GM23338 (cell line): Measurements from ENCODE around the gene TRAF3IP1. TPM values are rescaled to one million over a fixed set of nuclear protein-coding genes. Genes with fewer than 3 reads are reported as not detected.

ENCODE experiments used
- ATAC-seq: fragments of 200-7000 bp; cut with Tn5 transposase; 3 replicates; pipeline ENCODE4 v1.9.1; 2020
- DNase-seq: peaks from one replicate; pipeline ENCODE4 v3.0.0-alpha.2; 2015; ENCODE audit warnings: low spot score
- H2AFZ ChIP-seq: fragments of 200-600 bp; sonication (generic); 2 replicates; pipeline ENCODE4 v1.8.0; 2016; ENCODE audit warnings: antibody characterized with exemption, mild to moderate bottlenecking, moderate library complexity
- H3F3A ChIP-seq: fragments of 200-600 bp; sonication (generic); replicated peaks from 2 replicates; pipeline ENCODE4 v1.8.0; 2017; ENCODE audit warnings: antibody characterized with exemption, mixed run types, low read depth
- H3K27ac ChIP-seq: fragments of 200-600 bp; sonication (generic); 2 replicates; pipeline ENCODE4 v1.6.1; 2016; ENCODE audit warnings: low read depth
- H3K27me3 ChIP-seq: fragments of 200-600 bp; sonication (generic); 2 replicates; pipeline ENCODE4 v1.8.0; 2016; ENCODE audit warnings: mild to moderate bottlenecking, mixed run types, moderate library complexity; ENCODE audit not compliant: insufficient read depth
- H3K36me3 ChIP-seq: fragments of 200-600 bp; sonication (generic); 2 replicates; pipeline ENCODE4 v1.8.0; 2016; ENCODE audit warnings: mild to moderate bottlenecking; ENCODE audit not compliant: insufficient read depth
- H3K4me1 ChIP-seq: fragments of 200-600 bp; sonication (generic); 2 replicates; pipeline ENCODE4 v1.8.0; 2016; ENCODE audit warnings: mild to moderate bottlenecking, moderate library complexity; ENCODE audit not compliant: insufficient read depth
- H3K4me2 ChIP-seq: fragments of 200-600 bp; sonication (generic); 2 replicates; pipeline ENCODE4 v1.7.1; 2017; ENCODE audit warnings: mixed run types
- H3K4me3 ChIP-seq: fragments of 200-600 bp; sonication (generic); 2 replicates; pipeline ENCODE4 v1.6.1; 2016; ENCODE audit warnings: mixed run types
- H3K79me2 ChIP-seq: fragments of 200-600 bp; sonication (generic); replicated peaks from 2 replicates; pipeline ENCODE4 v1.8.0; 2017; ENCODE audit warnings: mild to moderate bottlenecking; ENCODE audit not compliant: insufficient read depth
- H3K9me2 ChIP-seq: fragments of 200-600 bp; sonication (generic); 2 replicates; pipeline ENCODE4 v1.8.0; 2017; ENCODE audit not compliant: insufficient read depth
- H4K20me1 ChIP-seq: fragments of 200-600 bp; sonication (generic); replicated peaks from 2 replicates; pipeline ENCODE4 v1.8.0; 2017; ENCODE audit warnings: mild to moderate bottlenecking; ENCODE audit not compliant: insufficient read depth
- H3K27ac Mint-ChIP-seq: 2 replicates; pipeline ENCODE4 v1.8.0; 2020; ENCODE audit warnings: inconsistent platforms, mild to moderate bottlenecking, moderate library complexity, mixed read lengths
- H3K27me3 Mint-ChIP-seq: 3 replicates; pipeline ENCODE4 v1.8.0; 2022; ENCODE audit warnings: low read depth, mild to moderate bottlenecking, moderate library complexity, mixed read lengths, inconsistent platforms; ENCODE audit not compliant: insufficient read depth, poor library complexity
- H3K36me3 Mint-ChIP-seq: 3 replicates; pipeline ENCODE4 v1.8.0; 2021; ENCODE audit warnings: low read depth, mild to moderate bottlenecking, inconsistent platforms, moderate library complexity, mixed read lengths
- H3K4me1 Mint-ChIP-seq: 3 replicates; pipeline ENCODE4 v1.8.0; 2020; ENCODE audit warnings: mild to moderate bottlenecking, inconsistent platforms, mixed read lengths
- H3K4me3 Mint-ChIP-seq: 3 replicates; pipeline ENCODE4 v1.8.0; 2021; ENCODE audit warnings: moderate library complexity, mild to moderate bottlenecking, inconsistent platforms, mixed read lengths
- H3K9me3 Mint-ChIP-seq: 3 replicates; pipeline ENCODE4 v1.8.0; 2020; ENCODE audit warnings: moderate library complexity, mild to moderate bottlenecking, inconsistent platforms, mixed read lengths
- CREB1 ChIP-seq: fragments of 250-450 bp; sonication (Bioruptor Pico); IDR thresholded peaks from 2 replicates; pipeline ENCODE4 v1.5.0; 2020; ENCODE audit warnings: low read depth, mild to moderate bottlenecking, moderate library complexity
- EZH2 ChIP-seq: fragments of 200-600 bp; sonication (generic); IDR thresholded peaks from one replicate; pipeline ENCODE4 v1.8.0; 2017; ENCODE audit warnings: antibody characterized with exemption, mild to moderate bottlenecking, low read depth; ENCODE audit not compliant: unreplicated experiment
- EZH2phosphoT487 ChIP-seq: fragments of 200-600 bp; sonication (generic); IDR thresholded peaks from one replicate; pipeline ENCODE4 v1.8.1; 2018; ENCODE audit warnings: antibody characterized with exemption; ENCODE audit not compliant: unreplicated experiment
- JUNB ChIP-seq: IDR thresholded peaks from one replicate; pipeline ENCODE4 v1.6.1; 2016; ENCODE audit warnings: antibody characterized with exemption; ENCODE audit not compliant: unreplicated experiment
- NANOG ChIP-seq: IDR thresholded peaks from 2 replicates; pipeline ENCODE4 v1.6.1; 2016; ENCODE audit warnings: antibody characterized with exemption, borderline replicate concordance
- POLR2AphosphoS5 ChIP-seq: IDR thresholded peaks from 2 replicates; pipeline ENCODE4 v1.6.1; 2016; ENCODE audit warnings: antibody characterized with exemption, low read depth
- STAT1 ChIP-seq: IDR thresholded peaks from one replicate; pipeline ENCODE4 v1.6.1; 2016; ENCODE audit warnings: antibody characterized with exemption; ENCODE audit not compliant: unreplicated experiment
- ZNF114 ChIP-seq: fragments of 250-450 bp; sonication (Bioruptor Pico); IDR thresholded peaks from 2 replicates; pipeline ENCODE4 v1.5.0; 2020; ENCODE audit warnings: mild to moderate bottlenecking, moderate library complexity
- ZNF462 ChIP-seq: fragments of 250-450 bp; sonication (Bioruptor Pico); IDR thresholded peaks from 2 replicates; pipeline ENCODE4 v1.5.0; 2020; ENCODE audit warnings: mild to moderate bottlenecking, moderate library complexity
- polyA plus RNA-seq: library from polyadenylated mRNA; unstranded; fragments of >200 nt; fragmentation: Nextera tagmentation; extraction: Ambion mirVana; gene quantifications from 2 replicates; pipeline ENCODE4 v1.2.1, GENCODE V29; 2016
- total RNA-seq: library from RNA; depleted of rRNA; stranded (reverse); fragments of >200 nt; shearing (Covaris generic); gene quantifications from 2 replicates; pipeline ENCODE4 v1.2.3, GENCODE V29; 2014
- TF ChIP-seq, protein P1 (sequence below), 2 experiments: fragments of 200-600 bp in 1 of 2; sonication (generic) in 1 of 2; conservative IDR thresholded peaks; 2 replicates each; pipeline versions ENCODE4 v1.5.1 to v1.6.1; 2016 to 2017; ENCODE audit warnings: antibody characterized with exemption in 2 of 2, low read depth in 2 of 2, mild to moderate bottlenecking in 2 of 2, moderate library complexity in 1 of 2
- TF ChIP-seq, protein P2 (sequence below): IDR thresholded peaks from 2 replicates; pipeline ENCODE4 v1.6.1; 2016; ENCODE audit warnings: antibody characterized with exemption
- TF ChIP-seq, protein P3 (sequence below): IDR thresholded peaks from one replicate; pipeline ENCODE4 v1.6.1; 2018; ENCODE audit warnings: antibody characterized with exemption; ENCODE audit not compliant: unreplicated experiment

TRAF3IP1 gene
- total and polyA plus RNA-seq, 2 experiments from 2014 or later = 12.5 to 20.7 TPM

DNA sequence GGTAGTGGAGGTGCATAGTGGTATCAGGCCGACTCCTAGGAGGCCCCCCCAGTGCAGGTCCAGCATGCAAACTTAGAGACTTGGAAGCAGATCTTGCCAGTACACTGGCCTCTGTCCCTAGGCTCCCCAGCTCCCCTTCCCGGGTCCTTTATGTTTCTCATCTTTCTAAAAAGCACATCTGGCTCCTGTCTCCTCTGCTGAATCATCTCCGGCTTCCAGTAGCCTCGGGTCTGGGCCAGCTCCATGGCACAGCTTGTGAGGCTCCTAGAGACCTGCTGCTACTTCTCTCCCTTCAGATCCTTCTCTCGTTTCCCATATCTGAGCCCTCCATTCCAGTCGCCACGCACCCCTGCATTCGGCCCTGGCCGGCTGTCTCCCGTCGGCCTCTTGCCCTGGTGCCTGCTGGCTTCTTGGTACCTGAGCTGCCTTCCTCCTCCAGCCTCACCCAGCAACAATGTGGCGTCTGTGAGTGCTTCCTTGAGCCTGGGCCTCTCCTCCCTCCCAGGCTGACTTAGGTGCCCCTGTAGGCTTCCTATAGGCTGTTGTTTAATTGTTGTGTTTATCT, 6.6 kb downstream of the TRAF3IP1 start (continued):
- no peak for TF ChIP-seq ZNF462 (CRISPR knock-in tag)
- TF ChIP-seq EZH2phosphoT487 = no peak
- TF ChIP-seq POLR2AphosphoS5 = no peak

DNA sequence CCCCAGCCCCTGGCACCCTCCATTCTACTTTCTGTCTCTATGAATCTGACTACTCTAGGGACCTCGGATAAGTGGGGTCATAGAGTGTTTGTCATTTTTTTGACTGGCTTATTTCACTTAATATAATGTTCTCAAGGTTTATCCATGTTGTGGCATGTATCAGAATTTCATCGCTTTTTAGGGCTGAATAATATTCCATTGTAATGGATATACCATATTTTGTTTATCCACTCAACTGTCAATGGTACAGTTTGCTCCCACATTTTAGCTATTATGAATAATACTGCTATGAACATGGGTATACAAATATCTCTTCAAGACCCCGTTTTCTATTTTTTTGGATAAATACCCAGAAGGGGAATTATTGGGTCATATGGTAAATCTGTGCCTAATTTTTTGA, 7.4 kb downstream of the TRAF3IP1 start:
- no peaks in the 10 kb centered on the region for H3K36me3 ChIP-seq
- no peak for DNase-seq
- no peak overlapping the region for H3K27ac Mint-ChIP-seq
- peaks cover 3% of the 10 kb centered on the region for H3K27me3 Mint-ChIP-seq
- no peak overlapping the region for H3K27ac ChIP-seq
- H4K20me1 ChIP-seq = no peaks in the 10 kb centered on the region; the same call in 1 of the 2 replicates
- no peaks in the 10 kb centered on the region; the same call in 2 of the 3 replicates for H3K9me3 Mint-ChIP-seq
- H2AFZ ChIP-seq = no peak overlapping the region
- no peaks in the 10 kb centered on the region for H3K9me2 ChIP-seq
- H3K36me3 Mint-ChIP-seq = peaks cover 26% of the 10 kb centered on the region
- ATAC-seq = no peak
- peaks cover 3% of the 10 kb centered on the region; the same call in 1 of the 2 replicates for H3K79me2 ChIP-seq
- no peak overlapping the region; the same call in 2 of the 3 replicates for H3K4me3 Mint-ChIP-seq
- H3K4me1 Mint-ChIP-seq = no peaks in the 10 kb centered on the region
- no peak overlapping the region for H3K4me3 ChIP-seq
- no peak overlapping the region for H3K4me2 ChIP-seq
- no peaks in the 10 kb centered on the region for H3K4me1 ChIP-seq
- no peaks in the 10 kb centered on the region for H3F3A ChIP-seq
- H3K27me3 ChIP-seq = no peaks in the 10 kb centered on the region
- TF ChIP-seq, protein P1, sequence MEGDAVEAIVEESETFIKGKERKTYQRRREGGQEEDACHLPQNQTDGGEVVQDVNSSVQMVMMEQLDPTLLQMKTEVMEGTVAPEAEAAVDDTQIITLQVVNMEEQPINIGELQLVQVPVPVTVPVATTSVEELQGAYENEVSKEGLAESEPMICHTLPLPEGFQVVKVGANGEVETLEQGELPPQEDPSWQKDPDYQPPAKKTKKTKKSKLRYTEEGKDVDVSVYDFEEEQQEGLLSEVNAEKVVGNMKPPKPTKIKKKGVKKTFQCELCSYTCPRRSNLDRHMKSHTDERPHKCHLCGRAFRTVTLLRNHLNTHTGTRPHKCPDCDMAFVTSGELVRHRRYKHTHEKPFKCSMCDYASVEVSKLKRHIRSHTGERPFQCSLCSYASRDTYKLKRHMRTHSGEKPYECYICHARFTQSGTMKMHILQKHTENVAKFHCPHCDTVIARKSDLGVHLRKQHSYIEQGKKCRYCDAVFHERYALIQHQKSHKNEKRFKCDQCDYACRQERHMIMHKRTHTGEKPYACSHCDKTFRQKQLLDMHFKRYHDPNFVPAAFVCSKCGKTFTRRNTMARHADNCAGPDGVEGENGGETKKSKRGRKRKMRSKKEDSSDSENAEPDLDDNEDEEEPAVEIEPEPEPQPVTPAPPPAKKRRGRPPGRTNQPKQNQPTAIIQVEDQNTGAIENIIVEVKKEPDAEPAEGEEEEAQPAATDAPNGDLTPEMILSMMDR (conservative IDR thresholded peaks at IDR 0.05; ENCODE audit: low read depth in 2 of 2) = no peak
- TF ChIP-seq EZH2phosphoT487 (no peak), NANOG (no peak), EZH2 (no peak), CREB1 (CRISPR knock-in tag) (no peak), STAT1 (no peak), POLR2AphosphoS5 (no peak), JUNB (no peak), ZNF114 (no peak)
- TF ChIP-seq, protein P2, sequence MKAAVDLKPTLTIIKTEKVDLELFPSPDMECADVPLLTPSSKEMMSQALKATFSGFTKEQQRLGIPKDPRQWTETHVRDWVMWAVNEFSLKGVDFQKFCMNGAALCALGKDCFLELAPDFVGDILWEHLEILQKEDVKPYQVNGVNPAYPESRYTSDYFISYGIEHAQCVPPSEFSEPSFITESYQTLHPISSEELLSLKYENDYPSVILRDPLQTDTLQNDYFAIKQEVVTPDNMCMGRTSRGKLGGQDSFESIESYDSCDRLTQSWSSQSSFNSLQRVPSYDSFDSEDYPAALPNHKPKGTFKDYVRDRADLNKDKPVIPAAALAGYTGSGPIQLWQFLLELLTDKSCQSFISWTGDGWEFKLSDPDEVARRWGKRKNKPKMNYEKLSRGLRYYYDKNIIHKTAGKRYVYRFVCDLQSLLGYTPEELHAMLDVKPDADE = no peak
- TF ChIP-seq, protein P3, sequence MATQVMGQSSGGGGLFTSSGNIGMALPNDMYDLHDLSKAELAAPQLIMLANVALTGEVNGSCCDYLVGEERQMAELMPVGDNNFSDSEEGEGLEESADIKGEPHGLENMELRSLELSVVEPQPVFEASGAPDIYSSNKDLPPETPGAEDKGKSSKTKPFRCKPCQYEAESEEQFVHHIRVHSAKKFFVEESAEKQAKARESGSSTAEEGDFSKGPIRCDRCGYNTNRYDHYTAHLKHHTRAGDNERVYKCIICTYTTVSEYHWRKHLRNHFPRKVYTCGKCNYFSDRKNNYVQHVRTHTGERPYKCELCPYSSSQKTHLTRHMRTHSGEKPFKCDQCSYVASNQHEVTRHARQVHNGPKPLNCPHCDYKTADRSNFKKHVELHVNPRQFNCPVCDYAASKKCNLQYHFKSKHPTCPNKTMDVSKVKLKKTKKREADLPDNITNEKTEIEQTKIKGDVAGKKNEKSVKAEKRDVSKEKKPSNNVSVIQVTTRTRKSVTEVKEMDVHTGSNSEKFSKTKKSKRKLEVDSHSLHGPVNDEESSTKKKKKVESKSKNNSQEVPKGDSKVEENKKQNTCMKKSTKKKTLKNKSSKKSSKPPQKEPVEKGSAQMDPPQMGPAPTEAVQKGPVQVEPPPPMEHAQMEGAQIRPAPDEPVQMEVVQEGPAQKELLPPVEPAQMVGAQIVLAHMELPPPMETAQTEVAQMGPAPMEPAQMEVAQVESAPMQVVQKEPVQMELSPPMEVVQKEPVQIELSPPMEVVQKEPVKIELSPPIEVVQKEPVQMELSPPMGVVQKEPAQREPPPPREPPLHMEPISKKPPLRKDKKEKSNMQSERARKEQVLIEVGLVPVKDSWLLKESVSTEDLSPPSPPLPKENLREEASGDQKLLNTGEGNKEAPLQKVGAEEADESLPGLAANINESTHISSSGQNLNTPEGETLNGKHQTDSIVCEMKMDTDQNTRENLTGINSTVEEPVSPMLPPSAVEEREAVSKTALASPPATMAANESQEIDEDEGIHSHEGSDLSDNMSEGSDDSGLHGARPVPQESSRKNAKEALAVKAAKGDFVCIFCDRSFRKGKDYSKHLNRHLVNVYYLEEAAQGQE = no peak
